ENCODE results near the gene SLC6A18. TPM values are rescaled to one million over a fixed set of nuclear protein-coding genes. Genes with fewer than 3 reads are reported as not detected.

Gene SLC6A18
- total RNA-seq, 2 donors from 2014 or later, result not detected

DNA sequence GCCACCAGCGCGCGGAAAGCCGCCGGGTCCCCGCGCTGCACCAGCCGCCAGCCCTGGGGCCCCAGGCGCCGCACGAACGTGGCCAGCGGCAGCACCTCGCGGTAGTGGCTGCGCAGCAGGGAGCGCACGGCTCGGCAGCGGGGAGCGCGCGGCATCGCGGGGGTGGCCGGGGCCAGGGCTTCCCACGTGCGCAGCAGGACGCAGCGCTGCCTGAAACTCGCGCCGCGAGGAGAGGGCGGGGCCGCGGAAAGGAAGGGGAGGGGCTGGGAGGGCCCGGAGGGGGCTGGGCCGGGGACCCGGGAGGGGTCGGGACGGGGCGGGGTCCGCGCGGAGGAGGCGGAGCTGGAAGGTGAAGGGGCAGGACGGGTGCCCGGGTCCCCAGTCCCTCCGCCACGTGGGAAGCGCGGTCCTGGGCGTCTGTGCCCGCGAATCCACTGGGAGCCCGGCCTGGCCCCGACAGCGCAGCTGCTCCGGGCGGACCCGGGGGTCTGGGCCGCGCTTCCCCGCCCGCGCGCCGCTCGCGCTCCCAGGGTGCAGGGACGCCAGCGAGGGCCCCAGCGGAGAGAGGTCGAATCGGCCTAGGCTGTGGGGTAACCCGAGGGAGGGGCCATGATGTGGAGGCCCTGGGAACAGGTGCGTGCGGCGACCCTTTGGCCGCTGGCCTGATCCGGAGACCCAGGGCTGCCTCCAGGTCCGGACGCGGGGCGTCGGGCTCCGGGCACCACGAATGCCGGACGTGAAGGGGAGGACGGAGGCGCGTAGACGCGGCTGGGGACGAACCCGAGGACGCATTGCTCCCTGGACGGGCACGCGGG is 69.9 kb downstream of the SLC6A18 start, which contains the start of gene TERT:
TERT (minus strand) TSS at position 234 of the 815 bp plus-strand sequence; CDS start at position 155, 79 bp downstream.
- Mint-ChIP-seq H3K4me1 (ENCODE audit: low read depth in 2 of 2) (no peaks in the 10 kb centered on the region), H3K27ac (no peak within 1 kb of the TSS), H3K27me3 (peaks cover 7 to 14% of the 10 kb centered on the region in 2 donors), H3K4me3 (no peak within 1 kb of the TSS), H3K9me3 (no peaks in the 10 kb centered on the region), H3K36me3 (no peaks in the 10 kb centered on the region)
- ATAC-seq (peak; percentile 38 to 65), DNase-seq (ENCODE audit: low spot score) (no peak)

DNA sequence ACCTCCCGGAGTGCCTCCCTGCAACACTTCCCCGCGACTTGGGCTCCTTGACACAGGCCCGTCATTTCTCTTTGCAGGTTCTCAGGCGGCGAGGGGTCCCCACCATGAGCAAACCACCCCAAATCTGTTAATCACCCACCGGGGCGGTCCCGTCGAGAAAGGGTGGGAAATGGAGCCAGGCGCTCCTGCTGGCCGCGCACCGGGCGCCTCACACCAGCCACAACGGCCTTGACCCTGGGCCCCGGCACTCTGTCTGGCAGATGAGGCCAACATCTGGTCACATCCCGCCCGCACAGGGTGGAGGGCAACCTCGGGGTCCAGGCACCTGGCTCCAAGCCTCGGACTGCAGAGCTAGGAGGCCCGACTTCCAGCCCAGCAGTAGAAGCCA is 70.5 kb downstream of the SLC6A18 start:
- Mint-ChIP-seq H3K4me3 (no peak overlapping the region), H3K27me3 (peaks cover 7 to 14% of the 10 kb centered on the region in 2 donors), H3K9me3 (no peaks in the 10 kb centered on the region), H3K36me3 (no peaks in the 10 kb centered on the region), H3K27ac (no peak overlapping the region), H3K4me1 (ENCODE audit: low read depth in 2 of 2) (no peaks in the 10 kb centered on the region)
- ATAC-seq (peak in 1 of 2 donors; percentile 15), DNase-seq (ENCODE audit: low spot score) (no peak)

Other genes starting within 250 kb of the SLC6A18 start
- under 1 TPM in 1 of 2 donors, not detected in 1; 0.53 TPM for gene NKD2, start 216.6 kb upstream of the SLC6A18 start, total RNA-seq
- 10 to 100 TPM; 13.5 to 21.9 TPM for gene SLC12A7, start 113.3 kb upstream of the SLC6A18 start, total RNA-seq
- gene SLC6A19, start 23.8 kb upstream of the SLC6A18 start, total RNA-seq, result not detected
- gene TERT, start 69.7 kb downstream of the SLC6A18 start, total RNA-seq, result 1 to 10 TPM in 1 of 2 donors, not detected in 1; 1.3 TPM
- 100 to 1,000 TPM; 112 to 178 TPM for gene CLPTM1L, start 119.7 kb downstream of the SLC6A18 start, total RNA-seq
- gene SLC6A3, start 220.1 kb downstream of the SLC6A18 start, total RNA-seq, result not detected

All from natural killer cell treated with Interleukin-12 subunit alpha and Interleukin-12 subunit beta and Interleukin-15 and Interleukin-18, amount 100 ng/mL, for 72 hours (primary cell).